ENCODE data around the gene KCNMB3. TPM values are rescaled to one million over a fixed set of nuclear protein-coding genes. Genes with fewer than 3 reads are reported as not detected.

The KCNMB3 gene
- total RNA-seq, 3 donors from 2014 or later, result 3.7 to 7.3 (median 4.9) TPM

DNA sequence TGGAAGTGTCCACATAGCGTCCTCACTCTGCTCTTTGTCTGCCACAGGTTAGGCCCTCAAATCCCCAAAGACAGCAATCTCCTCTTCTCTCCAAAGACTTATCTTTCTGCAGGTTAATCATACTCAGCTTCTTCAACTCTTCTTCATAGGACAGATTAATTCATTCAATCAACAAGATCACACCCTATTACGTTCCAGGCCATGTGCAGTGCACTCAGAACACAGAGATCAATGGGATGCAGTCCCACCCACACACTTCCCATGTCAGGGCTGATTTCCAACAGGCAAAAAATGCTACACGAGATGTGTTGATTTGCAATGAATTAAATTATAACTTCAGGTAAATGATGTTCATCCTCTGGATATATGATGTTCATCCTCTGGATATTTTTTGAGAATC is 38.4 kb upstream of the KCNMB3 start:
- intact Hi-C loops (cut with DNase I; ENCODE audit: low total_unique reads), result no loop called here
- DNase-seq (ENCODE audit: low spot score in 2 of 2), result no peak
- TF ChIP-seq, protein P1, sequence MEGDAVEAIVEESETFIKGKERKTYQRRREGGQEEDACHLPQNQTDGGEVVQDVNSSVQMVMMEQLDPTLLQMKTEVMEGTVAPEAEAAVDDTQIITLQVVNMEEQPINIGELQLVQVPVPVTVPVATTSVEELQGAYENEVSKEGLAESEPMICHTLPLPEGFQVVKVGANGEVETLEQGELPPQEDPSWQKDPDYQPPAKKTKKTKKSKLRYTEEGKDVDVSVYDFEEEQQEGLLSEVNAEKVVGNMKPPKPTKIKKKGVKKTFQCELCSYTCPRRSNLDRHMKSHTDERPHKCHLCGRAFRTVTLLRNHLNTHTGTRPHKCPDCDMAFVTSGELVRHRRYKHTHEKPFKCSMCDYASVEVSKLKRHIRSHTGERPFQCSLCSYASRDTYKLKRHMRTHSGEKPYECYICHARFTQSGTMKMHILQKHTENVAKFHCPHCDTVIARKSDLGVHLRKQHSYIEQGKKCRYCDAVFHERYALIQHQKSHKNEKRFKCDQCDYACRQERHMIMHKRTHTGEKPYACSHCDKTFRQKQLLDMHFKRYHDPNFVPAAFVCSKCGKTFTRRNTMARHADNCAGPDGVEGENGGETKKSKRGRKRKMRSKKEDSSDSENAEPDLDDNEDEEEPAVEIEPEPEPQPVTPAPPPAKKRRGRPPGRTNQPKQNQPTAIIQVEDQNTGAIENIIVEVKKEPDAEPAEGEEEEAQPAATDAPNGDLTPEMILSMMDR (IDR thresholded peaks at IDR 0.05), result no peak
- TF ChIP-seq POLR2A (IDR thresholded peaks at IDR 0.05) (no peak), POLR2AphosphoS5 (IDR thresholded peaks at IDR 0.05) (no peak)
- Histone ChIP-seq H3K9me3 (no peaks in the 10 kb centered on the region), H3K4me1 (no peaks in the 10 kb centered on the region), H3K4me3 (no peak overlapping the region), H3K36me3 (no peaks in the 10 kb centered on the region), H3K27ac (no peak overlapping the region), H3K27me3 (no peaks in the 10 kb centered on the region)

DNA sequence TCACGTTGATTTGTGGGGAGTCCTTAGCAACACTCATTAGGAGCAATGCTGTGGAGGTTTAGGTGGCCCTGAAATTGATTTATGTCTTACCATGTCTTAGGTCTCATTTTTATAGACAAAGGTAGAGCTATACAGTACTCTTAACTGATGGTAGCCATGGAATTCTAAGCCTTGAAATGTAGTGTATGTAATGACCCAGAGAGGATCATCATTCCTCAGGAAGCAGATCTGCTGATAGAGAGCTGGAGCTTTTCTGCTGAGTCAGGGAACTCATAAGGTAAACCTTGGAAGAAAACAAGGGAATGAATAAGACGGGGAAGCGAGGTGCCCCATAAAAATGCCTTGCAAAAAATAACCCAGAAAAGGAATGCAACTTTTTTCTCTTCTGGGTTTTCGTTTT is 37.9 kb upstream of the KCNMB3 start:
- intact Hi-C loops (cut with DNase I; ENCODE audit: low total_unique reads), result no loop called here
- Histone ChIP-seq H3K4me1 (no peaks in the 10 kb centered on the region), H3K9me3 (no peaks in the 10 kb centered on the region), H3K4me3 (no peak overlapping the region), H3K36me3 (no peaks in the 10 kb centered on the region), H3K27ac (no peak overlapping the region), H3K27me3 (no peaks in the 10 kb centered on the region)
- DNase-seq (ENCODE audit: low spot score in 2 of 2), result no peak
- TF ChIP-seq POLR2AphosphoS5 (IDR thresholded peaks at IDR 0.05) (no peak), POLR2A (IDR thresholded peaks at IDR 0.05) (no peak)
- TF ChIP-seq, protein P1 (IDR thresholded peaks at IDR 0.05), result no peak

DNA sequence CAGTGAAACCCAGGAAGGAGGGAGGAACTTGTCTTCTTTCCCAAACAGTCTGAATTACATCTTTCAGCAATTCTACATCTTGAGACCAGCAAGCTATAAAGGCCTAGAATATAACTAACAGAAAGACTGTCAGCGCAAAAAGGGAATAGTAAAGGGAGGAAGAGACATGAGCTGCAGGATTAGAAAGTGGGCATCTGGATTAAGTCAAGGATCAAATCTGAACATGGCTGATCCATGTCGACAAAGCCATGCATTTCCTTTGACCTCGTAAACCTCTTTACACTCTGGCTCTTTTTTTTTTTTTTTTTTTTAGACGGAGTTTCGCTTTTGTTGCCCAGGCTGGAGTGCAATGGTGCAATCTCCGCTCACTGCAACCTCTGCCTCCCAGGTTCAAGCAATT is 35.4 kb upstream of the KCNMB3 start:
- Histone ChIP-seq H3K4me3 (no peak overlapping the region), H3K27me3 (no peaks in the 10 kb centered on the region), H3K36me3 (no peaks in the 10 kb centered on the region), H3K27ac (no peak overlapping the region), H3K9me3 (no peaks in the 10 kb centered on the region), H3K4me1 (no peaks in the 10 kb centered on the region)
- no peak for DNase-seq (ENCODE audit: low spot score in 2 of 2)
- TF ChIP-seq POLR2AphosphoS5 (IDR thresholded peaks at IDR 0.05) (no peak), POLR2A (IDR thresholded peaks at IDR 0.05) (no peak)
- TF ChIP-seq, protein P1 (IDR thresholded peaks at IDR 0.05), result no peak
- intact Hi-C loops (cut with DNase I; ENCODE audit: low total_unique reads), result no loop called here

DNA sequence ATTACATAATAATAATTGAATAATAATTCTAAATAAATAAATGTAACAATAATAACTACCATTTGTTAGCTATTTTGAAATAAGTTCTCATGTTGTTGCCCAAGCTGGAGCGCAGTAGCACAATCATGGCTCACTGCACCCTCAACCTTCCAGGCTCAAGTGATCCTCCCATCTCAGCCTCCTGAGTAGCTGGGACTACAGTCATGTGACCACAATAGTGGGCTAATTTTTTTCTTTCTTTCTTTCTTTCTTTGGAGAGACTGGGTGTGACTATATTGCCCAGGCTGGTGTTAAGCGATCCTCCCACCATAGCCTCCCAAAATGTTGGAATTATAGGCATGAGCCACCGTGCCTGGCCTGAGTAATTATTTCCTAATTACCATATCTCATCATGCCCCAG is 30.9 kb upstream of the KCNMB3 start:
- no peak for DNase-seq (ENCODE audit: low spot score in 2 of 2)
- Histone ChIP-seq H3K9me3 (no peaks in the 10 kb centered on the region), H3K4me3 (no peak overlapping the region), H3K36me3 (no peaks in the 10 kb centered on the region), H3K4me1 (no peaks in the 10 kb centered on the region), H3K27me3 (no peaks in the 10 kb centered on the region), H3K27ac (no peak overlapping the region)
- TF ChIP-seq, protein P1 (IDR thresholded peaks at IDR 0.05), result no peak
- TF ChIP-seq POLR2AphosphoS5 (IDR thresholded peaks at IDR 0.05) (no peak), POLR2A (IDR thresholded peaks at IDR 0.05) (no peak)
- intact Hi-C loops (cut with DNase I; ENCODE audit: low total_unique reads), result no loop called here

DNA sequence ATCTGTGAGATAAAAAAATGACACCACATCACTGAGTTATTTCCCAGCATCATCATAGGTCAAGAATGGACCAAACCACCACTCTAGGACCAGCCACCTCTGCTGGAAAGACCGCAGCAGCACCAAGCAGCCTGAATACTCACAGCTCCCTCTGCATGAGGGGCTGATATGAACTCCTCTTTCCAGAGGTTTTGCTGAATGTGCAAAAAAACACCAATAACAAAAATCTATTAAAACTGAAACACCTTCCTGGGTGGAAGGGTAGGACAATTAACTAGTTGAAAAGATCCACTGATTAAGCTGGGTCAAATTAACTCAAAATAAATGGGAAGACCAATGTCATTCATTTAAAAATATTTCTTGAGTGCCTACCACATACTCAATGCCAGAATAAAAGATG is 28.9 kb upstream of the KCNMB3 start:
- no peak for DNase-seq (ENCODE audit: low spot score in 2 of 2)
- no peaks in the 10 kb centered on the region for H3K9me3 ChIP-seq
- H3K27me3 ChIP-seq, result no peaks in the 10 kb centered on the region
- no peaks in the 10 kb centered on the region for H3K4me1 ChIP-seq
- no peak overlapping the region for H3K27ac ChIP-seq
- intact Hi-C loops (cut with DNase I; ENCODE audit: low total_unique reads), result loop anchor here (2.0 kb wide), 1 partner anchor 57 kb away; no protein-coding TSS in a partner anchor
- H3K4me3 ChIP-seq, result no peak overlapping the region
- no peaks in the 10 kb centered on the region for H3K36me3 ChIP-seq
- TF ChIP-seq POLR2A (IDR thresholded peaks at IDR 0.05) (no peak), POLR2AphosphoS5 (IDR thresholded peaks at IDR 0.05) (no peak)
- TF ChIP-seq, protein P1 (IDR thresholded peaks at IDR 0.05), result no peak

Measured in breast epithelium (tissue), 4 donors.